Middle frontal gyrus (tissue), 1 donor: ENCODE results near the gene GRIN2A.

Experiments used
- DNase-seq: peaks from one replicate; pipeline ENCODE4 v3.0.0-alpha.2; 2015; ENCODE audit warnings: low spot score; ENCODE audit errors: extremely low spot score

The GRIN2A gene

GRCh38 chr16:9824200-9825068 is 357.8 kb downstream of the GRIN2A start:
- no peak for DNase-seq

DNA sequence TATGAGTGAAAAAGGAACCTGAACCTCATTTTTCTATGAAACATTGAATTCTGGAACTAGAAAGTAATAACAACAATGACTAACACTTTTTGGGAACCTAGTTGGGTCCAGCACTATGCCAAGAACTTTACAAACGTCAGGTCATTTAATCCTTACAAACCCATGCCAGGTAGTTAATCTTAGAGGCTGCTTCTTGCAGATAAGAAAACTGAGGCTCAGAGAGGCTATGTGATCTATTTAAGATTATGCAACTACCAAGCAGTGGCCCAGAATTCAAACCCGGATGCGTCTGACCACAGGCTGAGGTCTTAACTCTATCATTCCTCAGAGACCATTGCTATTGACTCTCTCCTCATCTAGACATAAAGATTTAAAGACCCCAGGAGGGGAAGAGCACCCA is 358.7 kb downstream of the GRIN2A start:
- no peak for DNase-seq

DNA sequence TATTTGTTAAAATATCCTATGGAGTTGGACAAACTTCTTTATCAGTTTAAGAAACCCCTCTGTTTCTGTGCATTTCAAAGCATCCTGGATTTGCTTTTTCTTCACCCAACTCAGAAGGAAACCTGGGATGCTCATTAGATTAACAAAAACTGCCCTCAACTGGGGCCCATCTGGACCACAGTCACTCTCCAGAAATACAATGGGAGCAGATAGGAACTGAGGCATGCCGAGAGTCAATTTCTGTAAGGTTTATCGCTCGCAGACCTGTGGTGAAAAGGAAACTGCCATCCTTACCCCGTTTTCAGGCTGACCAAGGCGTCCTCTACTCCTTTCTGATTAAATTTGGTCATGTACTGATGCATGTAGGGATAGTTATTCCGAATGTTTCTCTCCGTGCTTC is 360.3 kb downstream of the GRIN2A start:
- DNase-seq: no peak

GRCh38 chr16:9821331-9821730 is 360.9 kb downstream of the GRIN2A start:
- no peak for DNase-seq

- no peak for DNase-seq
These were observed 361.6 kb downstream of the GRIN2A start for GRCh38 chr16:9820476-9821246.

GRCh38 chr16:9818702-9819101 is 363.5 kb downstream of the GRIN2A start:
- no peak for DNase-seq

DNA sequence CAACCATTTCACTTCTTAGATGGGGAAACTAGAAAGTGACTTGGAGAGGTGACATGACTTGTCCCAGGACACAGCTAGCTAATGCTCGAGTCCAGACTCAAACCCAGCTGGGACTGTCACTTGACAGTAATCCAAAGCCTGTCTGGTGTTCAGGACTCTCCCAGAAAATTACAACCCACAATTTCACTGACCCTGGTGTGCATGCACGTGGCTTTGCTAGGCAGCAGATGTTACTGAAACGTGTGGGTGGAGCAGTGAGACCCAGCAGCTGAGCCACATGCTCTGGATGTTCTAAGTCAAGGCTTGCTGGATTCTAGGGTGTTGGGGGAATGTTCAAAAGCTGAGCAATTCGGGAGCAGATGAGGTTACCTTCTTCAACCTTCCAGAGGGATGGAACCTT is 364.6 kb downstream of the GRIN2A start:
- DNase-seq: no peak

DNA sequence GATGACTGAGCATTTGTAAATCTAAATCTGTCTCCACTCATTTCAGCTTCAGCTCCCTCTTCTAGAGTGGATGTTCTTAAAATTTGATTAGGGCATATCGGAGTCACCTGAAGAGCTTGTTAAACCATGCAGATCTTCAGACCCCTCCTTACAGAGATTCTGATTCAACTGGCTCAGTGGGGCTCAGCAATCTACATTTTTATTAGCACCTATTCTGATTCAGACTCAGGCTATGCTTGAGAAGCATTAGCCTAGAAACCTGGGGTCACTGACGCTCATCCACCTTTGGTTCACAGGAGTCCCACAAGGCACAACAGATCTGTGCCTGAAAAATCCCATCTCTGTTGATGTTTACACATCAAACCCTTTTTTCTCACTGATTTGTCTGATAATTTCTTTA is 365.6 kb downstream of the GRIN2A start:
- no peak for DNase-seq

DNA sequence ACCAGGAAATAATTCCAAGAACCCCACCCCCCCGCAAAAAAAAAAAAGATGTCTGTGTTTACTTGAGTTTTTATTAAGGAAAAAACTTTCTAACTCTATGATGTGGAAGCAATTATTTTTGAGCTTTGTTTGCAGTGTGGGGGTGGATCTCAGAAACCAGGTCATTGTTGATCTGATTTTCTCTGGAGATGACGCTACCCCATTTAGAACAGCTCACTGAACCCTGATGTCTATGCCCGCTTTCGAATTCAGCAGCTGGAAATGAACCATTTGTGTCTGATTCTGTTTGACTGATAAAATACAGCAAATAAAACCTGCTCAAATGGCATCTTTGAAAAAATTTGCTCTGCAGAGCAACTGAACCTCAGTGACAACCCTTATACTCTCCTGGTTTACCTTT is 368.6 kb downstream of the GRIN2A start:
- no peak for DNase-seq

DNA sequence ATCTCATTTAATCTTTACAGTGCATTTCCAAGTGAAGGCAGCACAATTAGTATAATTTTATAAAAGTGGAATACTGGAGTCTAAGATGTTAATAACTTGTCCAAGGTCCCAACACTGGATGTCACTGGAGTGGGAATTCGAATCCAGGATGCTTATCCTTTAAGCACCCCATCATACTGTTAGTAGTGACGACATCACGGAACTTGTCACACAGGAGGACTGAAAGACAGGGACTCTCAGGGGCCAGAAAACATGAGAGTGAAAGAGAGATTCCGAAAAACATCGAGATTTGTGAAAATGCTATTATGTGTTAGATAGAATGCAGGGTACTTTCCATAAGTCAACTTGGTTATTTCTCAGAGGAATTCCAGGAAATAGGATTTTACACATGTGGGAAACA is 374.0 kb downstream of the GRIN2A start:
- no peak for DNase-seq

DNA sequence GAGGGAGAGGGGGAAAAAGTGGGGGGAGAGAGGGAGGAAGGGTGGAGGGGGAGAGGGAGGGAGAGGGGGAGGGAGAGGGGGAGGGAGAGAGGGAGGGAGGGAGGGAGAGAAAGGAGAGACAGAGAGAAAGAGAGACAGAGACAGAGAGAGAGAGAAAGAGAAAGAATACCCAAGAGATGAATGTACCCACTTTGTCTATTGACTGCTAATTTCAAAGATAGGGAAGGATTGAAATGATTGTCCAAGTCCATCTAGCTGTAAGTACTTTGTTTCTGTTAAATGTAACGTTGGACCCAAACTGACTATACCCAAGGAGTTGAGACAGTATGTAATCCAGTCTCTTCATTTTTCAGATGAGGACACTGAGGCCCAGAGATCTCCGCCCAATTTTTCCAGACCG is 374.9 kb downstream of the GRIN2A start:
- no peak for DNase-seq

DNA sequence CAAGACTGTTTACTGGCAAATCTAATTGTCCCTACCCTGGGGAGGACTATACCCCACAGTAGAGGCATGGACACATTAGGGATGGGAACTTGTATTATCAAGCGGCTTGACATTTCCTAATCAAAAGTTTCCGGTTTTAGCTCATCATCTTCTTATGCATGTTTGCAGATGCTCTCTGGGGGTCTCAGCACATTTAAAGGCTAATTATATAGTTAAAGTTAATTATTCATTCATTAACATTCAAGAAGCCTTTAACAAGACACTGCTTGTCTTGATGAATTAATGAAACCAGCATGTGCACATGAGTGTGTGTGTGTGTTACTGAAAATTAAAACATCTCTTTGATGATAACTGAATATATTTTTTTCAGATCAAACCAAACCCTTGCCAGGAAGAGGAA is 377.1 kb downstream of the GRIN2A start:
- no peak for DNase-seq

- DNase-seq: no peak
These were observed 380.1 kb downstream of the GRIN2A start for GRCh38 chr16:9802160-9802559.

GRCh38 chr16:9801651-9802050 is 380.6 kb downstream of the GRIN2A start:
- DNase-seq: no peak

- DNase-seq: peak; percentile 41
These were observed 382.0 kb downstream of the GRIN2A start for GRCh38 chr16:9800186-9800738.

DNA sequence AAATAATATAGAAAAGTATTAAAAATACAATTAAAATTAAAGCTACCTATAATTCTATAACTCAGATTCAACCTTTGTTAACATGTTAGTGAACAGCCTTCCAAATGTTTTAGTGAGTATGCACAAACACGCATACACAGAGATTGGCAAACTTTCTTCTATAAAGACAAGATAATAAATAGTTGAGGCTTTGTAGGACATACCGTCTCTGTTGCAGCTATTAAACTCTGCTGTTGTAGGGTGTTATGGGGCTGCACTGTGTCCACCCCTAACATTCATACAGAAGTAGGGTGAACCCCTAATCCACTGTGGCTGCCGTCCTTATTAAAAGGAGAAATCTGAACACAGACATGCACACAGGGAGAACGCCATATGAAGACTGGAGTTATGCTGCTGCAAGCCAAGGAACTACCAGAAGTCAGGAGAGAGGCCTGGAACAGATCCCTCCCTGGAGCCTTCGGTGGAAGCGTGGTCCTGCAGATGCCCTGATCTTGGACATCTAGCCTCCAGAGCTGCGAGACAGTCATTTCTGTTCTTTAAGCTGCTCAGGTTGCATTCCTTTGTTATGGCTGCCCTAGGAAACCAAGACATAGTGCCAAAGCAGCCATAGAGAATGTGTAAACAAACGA is 383.2 kb downstream of the GRIN2A start:
- no peak for DNase-seq

DNA sequence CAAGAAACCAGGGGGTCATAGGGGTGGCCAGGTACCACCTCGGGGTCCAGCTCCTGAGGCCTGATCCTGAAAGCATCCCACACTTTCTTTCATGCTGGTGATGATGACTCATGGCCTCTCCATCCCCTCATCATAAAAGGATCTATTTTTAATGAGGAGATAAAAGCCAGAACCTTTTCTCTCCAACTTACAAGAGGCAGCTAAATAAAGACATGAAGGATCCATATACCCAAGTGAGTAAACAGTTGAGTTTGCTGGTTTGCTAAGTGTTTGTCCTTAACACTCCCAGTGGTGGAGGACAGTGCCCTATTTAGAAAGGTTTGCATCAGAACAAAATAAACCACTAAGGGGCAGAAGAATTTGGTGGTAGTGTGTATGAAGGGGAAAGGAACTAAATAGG is 383.8 kb downstream of the GRIN2A start:
- DNase-seq: no peak

GRCh38 chr16:9797306-9797705 is 384.9 kb downstream of the GRIN2A start:
- no peak for DNase-seq

DNA sequence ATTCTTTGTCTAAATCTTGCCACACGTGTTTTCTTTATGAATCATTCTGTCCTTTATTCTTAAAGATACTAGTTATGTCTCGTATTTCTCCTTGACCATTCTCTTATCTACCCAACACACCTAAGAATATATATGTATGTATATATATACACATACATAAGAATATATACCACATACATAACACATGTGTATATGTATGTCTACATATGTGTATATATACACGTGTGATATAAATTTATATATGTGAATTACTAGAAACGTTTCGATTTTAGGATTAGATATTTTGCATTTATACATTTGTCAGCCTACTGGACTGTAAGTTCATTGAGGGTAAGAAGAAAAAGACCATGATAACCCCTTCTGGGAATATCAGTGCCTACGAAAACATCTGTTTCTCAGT is 388.6 kb downstream of the GRIN2A start:
- no peak for DNase-seq

GRCh38 chr16:9791556-9791955 is 390.7 kb downstream of the GRIN2A start:
- no peak for DNase-seq

GRCh38 chr16:9790199-9790598 is 392.0 kb downstream of the GRIN2A start:
- no peak for DNase-seq

DNA sequence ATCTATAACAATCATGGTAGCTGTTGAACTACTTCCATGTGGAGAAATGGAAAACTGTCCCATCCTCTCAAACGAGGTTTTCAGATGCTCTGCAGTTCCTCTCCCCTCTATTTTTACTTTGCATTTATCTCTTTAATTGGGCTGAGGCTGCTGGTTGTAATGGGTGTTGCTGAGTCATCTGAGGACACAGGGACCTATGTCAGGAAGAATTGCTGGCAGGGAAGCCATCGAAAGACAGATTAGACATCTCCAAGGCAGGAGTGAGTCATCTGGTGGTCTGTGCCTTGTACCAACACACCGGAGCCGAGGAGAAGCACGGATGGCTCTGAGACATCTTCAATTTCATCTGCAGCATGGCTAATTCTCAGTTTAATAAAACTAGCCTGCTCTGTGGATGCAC is 394.5 kb downstream of the GRIN2A start:
- DNase-seq: no peak
